SK-N-MC (cell line): ENCODE data around the gene ENHO.
"Not testable (repeated sequence)": the region's sequence is repeated elsewhere in the genome, so short reads cannot be mapped to it uniquely, and the experiment has no call there.

Source experiments
- DNase-seq: peaks from one replicate; pipeline ENCODE4 v3.0.0-alpha.2; 2011; ENCODE audit warnings: low read depth, low spot score
- H3K27ac ChIP-seq: fragments of 200-600 bp; sonication (generic); 2 replicates; pipeline ENCODE4 v1.5.1; 2016; ENCODE audit warnings: mixed run types
- H3K36me3 ChIP-seq: fragments of 200-600 bp; sonication (generic); 2 replicates; pipeline ENCODE4 v1.6.1; 2017; ENCODE audit warnings: antibody characterized with exemption, low read length, mixed read lengths; ENCODE audit not compliant: insufficient read depth
- H3K4me3 ChIP-seq: fragments of 200-600 bp; sonication (generic); 2 replicates; pipeline ENCODE4 v1.5.1; 2016
- H3K9ac ChIP-seq: fragments of 200-600 bp; sonication (generic); 2 replicates; pipeline ENCODE4 v1.8.0; 2017; ENCODE audit warnings: mixed run types, mixed read lengths; ENCODE audit not compliant: insufficient read length
- H3K9me3 ChIP-seq: fragments of 200-600 bp; sonication (generic); 2 replicates; pipeline ENCODE4 v1.6.1; 2017; ENCODE audit warnings: low read depth, mild to moderate bottlenecking, antibody characterized with exemption, low read length, moderate library complexity, mixed read lengths
- EZH2 ChIP-seq: fragments of 200-600 bp; sonication (generic); IDR thresholded peaks from one replicate; pipeline ENCODE4 v1.6.1; 2017; ENCODE audit warnings: antibody characterized with exemption
- FOXP2 ChIP-seq: optimal IDR thresholded peaks from 2 replicates; pipeline ENCODE3; 2011; ENCODE audit warnings: mild to moderate bottlenecking, moderate library complexity; ENCODE audit not compliant: insufficient read depth; ENCODE audit errors: extremely low read length, control extremely low read depth
- POLR2AphosphoS5 ChIP-seq: IDR thresholded peaks from 2 replicates; pipeline ENCODE4 v1.6.1; 2012; ENCODE audit warnings: mild to moderate bottlenecking, low read depth, low read length, borderline replicate concordance

Gene ENHO

DNA sequence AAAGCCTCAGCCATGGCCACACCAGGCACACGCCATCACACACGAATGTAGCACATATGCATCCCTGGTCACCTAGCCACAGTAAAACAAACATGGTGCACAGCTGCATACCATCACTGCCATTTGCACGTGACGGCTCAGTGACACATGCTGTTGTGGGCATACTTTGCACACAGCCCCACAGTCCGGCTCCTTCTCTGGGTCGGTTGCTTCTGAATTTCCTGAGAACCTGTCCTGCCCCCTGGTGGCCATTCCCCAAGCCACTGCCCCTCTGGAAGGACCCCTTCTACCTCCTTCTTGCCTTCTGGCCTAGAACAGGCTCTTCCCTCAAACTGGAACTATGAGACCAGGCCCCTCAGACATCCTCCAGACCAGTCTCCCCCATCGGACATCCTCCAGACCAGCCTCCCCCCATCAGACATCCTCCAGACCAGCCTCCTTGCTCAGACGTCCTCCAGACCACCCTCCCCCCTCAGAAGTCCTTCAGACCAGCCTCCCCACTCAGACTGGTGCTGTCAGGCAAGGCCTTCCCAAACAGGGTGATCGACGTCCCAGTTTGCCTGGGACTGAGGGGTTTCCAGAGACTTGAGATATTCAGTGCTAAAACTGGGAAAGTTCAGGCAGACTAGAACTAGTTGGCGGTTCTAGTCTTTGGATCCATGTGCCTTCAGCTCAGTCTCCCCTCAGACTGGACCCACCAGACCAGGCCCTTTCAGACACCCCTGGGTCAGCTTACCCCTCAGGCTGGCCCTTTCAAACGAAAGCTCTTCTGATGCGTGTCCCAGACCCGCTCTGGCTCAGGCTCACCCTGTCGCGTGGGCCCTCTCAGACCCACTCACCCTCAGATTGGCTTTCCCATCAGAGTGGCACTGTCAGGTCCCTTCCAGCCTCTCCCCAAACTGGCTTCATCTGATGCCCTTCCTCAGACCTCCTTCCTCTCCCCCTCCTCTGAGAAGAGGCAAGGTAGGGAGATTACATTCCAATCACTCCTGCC, 24.3 kb upstream of the ENHO start:
- Histone ChIP-seq H3K9me3 (no peaks in the 10 kb centered on the region), H3K36me3 (no peaks in the 10 kb centered on the region), H3K27ac (no peak overlapping the region), H3K4me3 (no peak overlapping the region), H3K9ac (no peak overlapping the region)
- DNase-seq = no peak
- TF ChIP-seq POLR2AphosphoS5 (no peak), FOXP2 (no peak)

DNA sequence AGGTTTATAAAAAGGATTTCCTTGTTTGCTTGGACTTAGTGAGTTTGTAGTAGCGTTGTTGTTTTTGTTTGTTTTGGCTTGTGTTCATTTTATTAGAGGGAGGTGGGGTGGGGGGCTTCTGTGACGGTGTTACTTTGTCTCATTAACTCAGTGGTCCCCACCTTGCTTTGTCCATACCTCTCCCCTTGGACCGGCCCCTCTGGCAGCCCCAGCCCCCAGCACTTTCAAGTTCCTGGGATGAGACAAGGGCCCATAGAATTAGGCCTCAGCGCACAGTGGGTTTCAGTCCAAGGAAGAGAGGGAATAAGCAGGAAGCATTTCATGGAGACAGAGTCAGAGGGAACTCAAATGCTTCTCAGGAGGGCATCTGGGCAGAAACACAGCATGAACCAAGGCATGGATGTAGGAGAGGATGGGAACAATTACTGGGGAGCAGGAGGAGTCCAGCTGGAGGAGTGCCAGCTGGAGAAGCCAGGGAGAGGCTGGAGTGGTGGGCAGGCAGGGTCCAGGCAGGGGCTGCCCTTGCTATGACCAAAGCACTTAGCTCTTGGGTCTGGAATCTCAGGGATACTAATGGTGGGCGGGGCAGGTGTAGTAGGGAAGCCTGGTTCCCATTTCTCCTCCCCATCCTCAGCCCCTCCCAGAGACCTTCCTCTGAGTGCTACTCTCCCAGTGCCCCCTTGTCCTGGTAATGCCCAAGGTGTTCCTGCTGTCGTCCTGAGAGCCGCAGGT, 23.5 kb upstream of the ENHO start:
- H3K4me3 ChIP-seq = no peak overlapping the region
- no peaks in the 10 kb centered on the region for H3K36me3 ChIP-seq
- H3K9ac ChIP-seq = no peak overlapping the region
- TF ChIP-seq FOXP2 = no peak
- TF ChIP-seq POLR2AphosphoS5 = no peak
- TF ChIP-seq EZH2 = no peak
- no peak for DNase-seq
- no peak overlapping the region for H3K27ac ChIP-seq
- H3K9me3 ChIP-seq = no peaks in the 10 kb centered on the region

GRCh38 chr9:34545497-34545896, 22.7 kb upstream of the ENHO start:
- TF ChIP-seq FOXP2 (no peak), POLR2AphosphoS5 (no peak), EZH2 (no peak)
- H3K9me3 ChIP-seq = no peaks in the 10 kb centered on the region
- no peak overlapping the region for H3K4me3 ChIP-seq
- no peak for DNase-seq
- H3K27ac ChIP-seq = no peak overlapping the region
- no peak overlapping the region for H3K9ac ChIP-seq
- H3K36me3 ChIP-seq = no peaks in the 10 kb centered on the region

DNA sequence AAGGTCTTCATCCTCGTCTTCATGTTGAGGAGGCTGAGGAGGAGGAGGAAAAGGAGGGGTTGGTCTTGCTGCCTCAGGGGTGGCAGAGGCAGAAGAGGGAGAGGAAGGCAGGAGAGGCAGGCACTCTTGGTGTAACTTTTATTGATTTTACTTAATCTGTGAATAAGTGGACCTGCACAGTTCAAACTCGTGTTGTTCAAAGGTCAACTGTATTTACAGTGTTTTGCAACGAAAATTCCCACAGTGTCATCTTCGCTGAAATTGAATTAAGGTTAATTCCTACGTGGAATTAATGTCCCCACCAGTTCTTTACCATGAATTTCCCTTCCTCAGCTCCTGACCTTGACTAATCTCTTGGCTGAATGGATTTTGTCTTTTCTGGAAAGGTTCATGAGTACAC, 21.2 kb upstream of the ENHO start:
- Histone ChIP-seq H3K36me3 (no peaks in the 10 kb centered on the region), H3K27ac (no peak overlapping the region), H3K4me3 (no peak overlapping the region), H3K9ac (no peak overlapping the region), H3K9me3 (no peaks in the 10 kb centered on the region)
- TF ChIP-seq FOXP2 (no peak), EZH2 (no peak), POLR2AphosphoS5 (no peak)
- no peak for DNase-seq

- Histone ChIP-seq H3K36me3 (no peaks in the 10 kb centered on the region), H3K9me3 (no peaks in the 10 kb centered on the region), H3K9ac (no peak overlapping the region), H3K4me3 (no peak overlapping the region), H3K27ac (no peak overlapping the region)
- no peak for DNase-seq
- TF ChIP-seq EZH2 (no peak), FOXP2 (no peak), POLR2AphosphoS5 (no peak)
Observed at GRCh38 chr9:34541540-34541939, 18.8 kb upstream of the ENHO start.

- Histone ChIP-seq H3K9me3 (no peaks in the 10 kb centered on the region), H3K4me3 (no peak overlapping the region), H3K9ac (no peak overlapping the region), H3K27ac (no peak overlapping the region), H3K36me3 (no peaks in the 10 kb centered on the region)
- DNase-seq = no peak
- TF ChIP-seq POLR2AphosphoS5 (no peak), EZH2 (no peak), FOXP2 (no peak)
Observed at GRCh38 chr9:34540827-34541226, 18.0 kb upstream of the ENHO start.

DNA sequence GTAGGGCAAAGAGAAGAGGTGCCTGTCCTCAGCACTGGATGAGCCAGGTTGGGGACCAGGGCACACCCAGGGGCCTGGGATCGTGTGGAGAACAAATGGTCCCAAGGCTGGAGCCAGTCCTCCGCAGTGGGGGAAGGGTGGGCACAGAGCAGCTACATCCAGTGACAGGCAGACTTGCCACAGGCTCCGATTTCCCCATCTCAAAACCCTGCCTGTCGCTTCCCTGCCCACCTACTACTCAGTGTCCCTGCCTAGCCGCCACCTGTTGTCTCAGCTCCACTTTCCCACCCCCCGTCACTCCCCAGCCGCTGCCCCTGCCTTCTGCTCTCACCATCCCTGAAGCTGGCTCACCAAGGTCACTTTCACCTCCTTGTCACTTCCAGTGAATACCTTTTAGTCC, 13.9 kb upstream of the ENHO start:
- no peaks in the 10 kb centered on the region for H3K36me3 ChIP-seq
- TF ChIP-seq POLR2AphosphoS5 = no peak
- TF ChIP-seq FOXP2 = no peak
- TF ChIP-seq EZH2 = no peak
- H3K27ac ChIP-seq = no peak overlapping the region
- H3K9ac ChIP-seq = no peak overlapping the region
- no peak for DNase-seq
- no peaks in the 10 kb centered on the region for H3K9me3 ChIP-seq
- H3K4me3 ChIP-seq = no peak overlapping the region

DNA sequence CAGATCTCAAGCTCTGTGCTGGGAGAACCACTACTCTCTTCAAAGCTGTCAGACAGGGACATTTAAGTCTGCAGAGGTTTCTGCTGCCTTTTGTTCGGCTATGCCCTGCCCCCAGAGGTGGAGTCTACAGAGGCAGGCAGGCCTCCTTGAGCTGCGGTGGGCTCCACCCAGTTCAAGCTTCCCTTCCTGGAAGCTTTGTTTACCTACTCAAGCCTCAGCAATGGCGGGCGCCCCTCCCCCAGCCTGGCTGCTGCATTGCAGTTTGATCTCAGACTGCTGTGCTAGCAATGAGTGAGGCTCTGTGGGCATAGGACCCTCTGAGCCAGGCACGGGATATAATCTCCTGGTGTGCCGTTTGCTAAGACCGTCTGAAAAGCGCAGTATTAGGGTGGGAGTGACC, 9.3 kb upstream of the ENHO start:
- H3K9ac ChIP-seq, DNase-seq, H3K27ac ChIP-seq: not testable (repeated sequence)

GRCh38 chr9:34526026-34526425, 3.2 kb upstream of the ENHO start:
- DNase-seq = no peak
- no peak overlapping the region for H3K9ac ChIP-seq
- no peak overlapping the region for H3K4me3 ChIP-seq
- no peak overlapping the region for H3K27ac ChIP-seq
- no peaks in the 10 kb centered on the region for H3K9me3 ChIP-seq
- no peaks in the 10 kb centered on the region for H3K36me3 ChIP-seq
- TF ChIP-seq FOXP2 (no peak), POLR2AphosphoS5 (no peak), EZH2 (no peak)

More for the DNA sequence above, 9.3 kb upstream of the ENHO start:
- not testable (repeated sequence) for H3K36me3 ChIP-seq, H3K9me3 ChIP-seq, H3K4me3 ChIP-seq
